ENCODE results near the gene NBR1.

Gene NBR1

GRCh38 chr17:43125133-43125966 is 45.7 kb upstream of the NBR1 start, which contains the start of gene BRCA1 (continued):
- peak; percentile 64; the same call in 1 of the 2 replicates for TF ChIP-seq SP7 (tag by site-specific recombination; IDR thresholded peaks at IDR 0.05)
- TF ChIP-seq ZNF18 (tag by site-specific recombination; IDR thresholded peaks at IDR 0.05): no peak
- no peak for TF ChIP-seq ZNF785 (tag by site-specific recombination; IDR thresholded peaks at IDR 0.05)
- no peak for TF ChIP-seq ZFP37 (tag by site-specific recombination; IDR thresholded peaks at IDR 0.05)
- TF ChIP-seq ZNF501 (tag by site-specific recombination; IDR thresholded peaks at IDR 0.05): peak; percentile 42; the same call in 1 of the 2 replicates
- no peak for TF ChIP-seq ZNF311 (tag by site-specific recombination; IDR thresholded peaks at IDR 0.05; ENCODE audit: borderline replicate concordance)
- no peak for TF ChIP-seq ZSCAN16 (tag by site-specific recombination; IDR thresholded peaks at IDR 0.05)
- no peak for TF ChIP-seq ZBTB1 (tag by site-specific recombination; IDR thresholded peaks at IDR 0.05)
- TF ChIP-seq ZNF10 (tag by site-specific recombination; IDR thresholded peaks at IDR 0.05): no peak
- no peak for TF ChIP-seq WT1 (tag by site-specific recombination; IDR thresholded peaks at IDR 0.05)
- no peak for TF ChIP-seq ZNF16 (tag by site-specific recombination; IDR thresholded peaks at IDR 0.05; ENCODE audit: low read depth)
- TF ChIP-seq ZNF354C (tag by site-specific recombination; IDR thresholded peaks at IDR 0.05; ENCODE audit: borderline replicate concordance, low read depth): no peak
- TF ChIP-seq ZNF521 (tag by site-specific recombination; IDR thresholded peaks at IDR 0.05): no peak
- no peak for TF ChIP-seq ZNF626 (tag by site-specific recombination; IDR thresholded peaks at IDR 0.05)
- TF ChIP-seq ZNF335 (tag by site-specific recombination; conservative IDR thresholded peaks at IDR 0.05): peak; percentile 69
- no peak for TF ChIP-seq ZNF585B (tag by site-specific recombination; IDR thresholded peaks at IDR 0.05)
- TF ChIP-seq ZFHX2 (tag by site-specific recombination; conservative IDR thresholded peaks at IDR 0.05): no peak
- TF ChIP-seq ZNF473 (tag by site-specific recombination; IDR thresholded peaks at IDR 0.05): no peak
- TF ChIP-seq ZNF529 (tag by site-specific recombination; IDR thresholded peaks at IDR 0.05; ENCODE audit: insufficient replicate concordance): no peak
- TF ChIP-seq ZBTB48 (tag by site-specific recombination; IDR thresholded peaks at IDR 0.05): 0 out of 2 replicates have a peak, but pooled peaks have one; percentile 25
- no peak for TF ChIP-seq ZNF747 (tag by site-specific recombination; IDR thresholded peaks at IDR 0.05)
- no peak for TF ChIP-seq ZNF394 (tag by site-specific recombination; IDR thresholded peaks at IDR 0.05; ENCODE audit: borderline replicate concordance)
- no peak for TF ChIP-seq SCRT1 (tag by site-specific recombination; IDR thresholded peaks at IDR 0.05; ENCODE audit: borderline replicate concordance)
- TF ChIP-seq EGR2 (tag by site-specific recombination; IDR thresholded peaks at IDR 0.05; ENCODE audit: low read depth): 0 out of 2 replicates have a peak, but pooled peaks have one; percentile 21
- no peak for TF ChIP-seq ZNF132 (tag by site-specific recombination; IDR thresholded peaks at IDR 0.05; ENCODE audit: borderline replicate concordance)
- no peak for TF ChIP-seq ZNF621 (tag by site-specific recombination; IDR thresholded peaks at IDR 0.05)
- no peak for TF ChIP-seq ZNF510 (tag by site-specific recombination; IDR thresholded peaks at IDR 0.05; ENCODE audit: insufficient replicate concordance)
- no peak for TF ChIP-seq ZNF121 (tag by site-specific recombination; IDR thresholded peaks at IDR 0.05)
- TF ChIP-seq YY2 (tag by site-specific recombination; IDR thresholded peaks at IDR 0.05): no peak; the same call in 1 of the 2 replicates
- no peak for TF ChIP-seq CTCF (tag by site-specific recombination; IDR thresholded peaks at IDR 0.05)
- TF ChIP-seq ZNF433 (tag by site-specific recombination; IDR thresholded peaks at IDR 0.05; ENCODE audit: low read depth): no peak
- no peak for TF ChIP-seq ZBTB26 (tag by site-specific recombination; optimal IDR thresholded peaks at IDR 0.05)
- TF ChIP-seq ZNF561 (tag by site-specific recombination; IDR thresholded peaks at IDR 0.05; ENCODE audit: borderline replicate concordance): peak; percentile 56; the same call in 1 of the 2 replicates
- no peak for TF ChIP-seq ZNF530 (tag by site-specific recombination; IDR thresholded peaks at IDR 0.05; ENCODE audit: low read depth)
- TF ChIP-seq BCL11B (tag by site-specific recombination; IDR thresholded peaks at IDR 0.05; ENCODE audit: low read depth): no peak
- TF ChIP-seq ZNF677 (tag by site-specific recombination; IDR thresholded peaks at IDR 0.05): no peak

Measured in HEK293 (cell line).